CD14-positive monocyte (primary cell): ENCODE results near the gene BMP2K. TPM values are rescaled to one million over a fixed set of nuclear protein-coding genes. Genes with fewer than 3 reads are reported as not detected.
A peak's percentile ranks its signal among the peaks of the same experiment; 100 is the strongest.

Experiments used
- DNase-seq, 3 donors: peaks; one replicate each; pipeline ENCODE4 v3.0.0-alpha.2; 2011 to 2022
- H2AFZ ChIP-seq: 2 replicates; pipeline ENCODE4 v1.6.0; 2012; ENCODE audit warnings: mild to moderate bottlenecking, low read depth, low read length, inconsistent platforms; ENCODE audit not compliant: insufficient read depth, poor library complexity, severe bottlenecking
- H3K27ac ChIP-seq, 2 donors: 1 replicate in 1 of 2; 2 replicates in 1 of 2; pipeline ENCODE4 v1.5.1; 2012 to 2013; ENCODE audit warnings: low read length in 2 of 2, control low read depth in 1 of 2, inconsistent platforms in 1 of 2, low read depth in 1 of 2, mild to moderate bottlenecking in 1 of 2
- H3K27me3 ChIP-seq, 2 donors: one replicate each; pipeline versions ENCODE4 v1.6.0 to v1.6.1; 2011 to 2013; ENCODE audit warnings: low read length in 2 of 2; ENCODE audit not compliant: control insufficient read depth in 2 of 2, insufficient read depth in 2 of 2
- H3K36me3 ChIP-seq, 2 donors: replicated peaks in 1 of 2; 1 replicate in 1 of 2; 2 replicates in 1 of 2; pipeline versions ENCODE4 v1.5.1 to v1.6.1; 2012 to 2013; ENCODE audit warnings: low read length in 2 of 2, control low read depth in 1 of 2, inconsistent platforms in 1 of 2, mild to moderate bottlenecking in 1 of 2; ENCODE audit not compliant: insufficient read depth in 2 of 2, control insufficient read depth in 1 of 2
- H3K4me1 ChIP-seq, 2 donors: 1 replicate in 1 of 2; 2 replicates in 1 of 2; pipeline versions ENCODE4 v1.5.1 to v1.6.1; 2012 to 2013; ENCODE audit warnings: low read length in 2 of 2, control low read depth in 1 of 2, inconsistent platforms in 1 of 2, mild to moderate bottlenecking in 1 of 2, moderate library complexity in 1 of 2; ENCODE audit not compliant: insufficient read depth in 2 of 2, control insufficient read depth in 1 of 2
- H3K4me2 ChIP-seq: replicated peaks from 2 replicates; pipeline ENCODE3; 2012; ENCODE audit warnings: low read length, moderate library complexity, mild to moderate bottlenecking; ENCODE audit not compliant: poor library complexity, severe bottlenecking; ENCODE audit errors: extremely low read depth
- H3K4me3 ChIP-seq, 3 experiments: fragments of 200-600 bp in 1 of 3; sonication (generic) in 1 of 3; replicated peaks in 1 of 3; 1 replicate in 2 of 3; 2 replicates in 1 of 3; pipeline ENCODE4 v1.5.1; 2011 to 2013; ENCODE audit warnings: low read length in 3 of 3, mild to moderate bottlenecking in 3 of 3, control low read depth in 2 of 3, low read depth in 2 of 3, inconsistent platforms in 1 of 3, moderate library complexity in 1 of 3
- H3K79me2 ChIP-seq: 2 replicates; pipeline ENCODE4 v1.6.0; 2012; ENCODE audit warnings: mild to moderate bottlenecking, control low read depth, inconsistent platforms, low read length, moderate library complexity; ENCODE audit not compliant: insufficient read depth
- H3K9ac ChIP-seq: 2 replicates; pipeline ENCODE4 v1.6.0; 2017; ENCODE audit warnings: low read length, mild to moderate bottlenecking; ENCODE audit not compliant: insufficient read depth, poor library complexity, severe bottlenecking
- H3K9me3 ChIP-seq, 2 donors: replicated peaks in 1 of 2; 1 replicate in 1 of 2; 2 replicates in 1 of 2; pipeline versions ENCODE4 v1.5.1 to v1.6.1; 2012 to 2013; ENCODE audit warnings: low read length in 2 of 2, control low read depth in 1 of 2; ENCODE audit not compliant: control insufficient read depth in 1 of 2, insufficient read depth in 1 of 2
- H4K20me1 ChIP-seq: 2 replicates; pipeline ENCODE4 v1.6.0; 2012; ENCODE audit warnings: mild to moderate bottlenecking, low read length, control low read depth, moderate library complexity; ENCODE audit not compliant: insufficient read depth
- H3K27ac Mint-ChIP-seq, 7 donors: one replicate each; pipeline ENCODE4 v1.8.0; 2020; ENCODE audit warnings: mild to moderate bottlenecking in 7 of 7, mixed read lengths in 7 of 7, moderate library complexity in 6 of 7, inconsistent platforms in 2 of 7
- H3K27me3 Mint-ChIP-seq, 3 donors: one replicate each; pipeline ENCODE4 v1.8.0; 2021 to 2022; ENCODE audit warnings: low read depth in 3 of 3, mild to moderate bottlenecking in 3 of 3, mixed read lengths in 3 of 3, moderate library complexity in 3 of 3, inconsistent platforms in 1 of 3
- H3K36me3 Mint-ChIP-seq, 2 donors: one replicate each; pipeline ENCODE4 v1.8.0; 2020; ENCODE audit warnings: mixed read lengths in 2 of 2, inconsistent platforms in 1 of 2, mild to moderate bottlenecking in 1 of 2
- H3K4me1 Mint-ChIP-seq: one replicate; pipeline ENCODE4 v1.8.0; 2020; ENCODE audit warnings: mild to moderate bottlenecking, mixed read lengths
- H3K4me3 Mint-ChIP-seq, 2 donors: one replicate each; pipeline ENCODE4 v1.8.0; 2020; ENCODE audit warnings: mild to moderate bottlenecking in 2 of 2, mixed read lengths in 2 of 2, moderate library complexity in 1 of 2
- H3K9me3 Mint-ChIP-seq, 7 donors: one replicate each; pipeline ENCODE4 v1.8.0; 2020 to 2022; ENCODE audit warnings: mixed read lengths in 7 of 7, mild to moderate bottlenecking in 6 of 7, moderate library complexity in 6 of 7, inconsistent platforms in 2 of 7
- CTCF ChIP-seq: fragments of 200-600 bp; IDR thresholded peaks from one replicate; pipeline ENCODE4 v1.8.0; 2022; ENCODE audit warnings: antibody characterized with exemption, mild to moderate bottlenecking
- WGBS: methylation state at CpG from one replicate; pipeline ENCODE4 v1.1.5; 2013; ENCODE audit warnings: missing lambda C conversion rate; ENCODE audit not compliant: insufficient coverage; 5-methylcytosine and 5-hydroxymethylcytosine counted together
- intact Hi-C, 2 donors: fragments of 100-400 bp; cut with micrococcal nuclease; formaldehyde crosslinking; loops; one replicate each; pipeline versions ENCODE4 v1.15.0 to v1.15.1; 2023
- polyA plus RNA-seq, 3 donors: library from polyadenylated mRNA; depleted of rRNA in 1 of 3; unstranded in 2 of 3; stranded (reverse) in 1 of 3; fragments of 300-500 nt in 2 of 3; fragments of >200 nt in 1 of 3; fragmentation: Illumina TruSeq in 2 of 3; gene quantifications; 1 replicate in 2 of 3; 2 replicates in 1 of 3; pipeline ENCODE4 v1.2.3, GENCODE V29; 2012 to 2021

BMP2K gene
- polyA plus RNA-seq, 3 donors: 11.8 to 39.7 (median 21.6) TPM

DNA sequence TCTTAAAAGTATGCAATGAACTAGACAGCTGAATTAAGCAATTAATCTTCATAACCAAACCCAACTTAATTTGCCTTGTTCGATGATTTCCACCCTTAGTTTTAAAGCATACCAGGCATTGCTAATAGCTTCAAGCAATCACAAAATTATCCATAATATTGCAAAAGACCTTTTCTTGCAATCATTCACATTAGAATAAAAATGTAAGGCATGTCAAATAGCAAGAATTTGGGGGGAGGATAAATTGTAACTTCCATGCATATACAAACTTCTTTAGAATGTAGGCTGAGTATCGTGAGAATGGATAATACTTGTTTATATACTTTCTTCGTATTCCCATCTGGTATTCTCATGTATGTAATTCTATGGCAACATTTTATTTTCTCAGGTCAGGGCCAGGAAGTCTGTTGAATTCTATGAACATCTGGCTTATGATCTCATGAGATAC is 28.7 kb upstream of the BMP2K start:
- H3K36me3 ChIP-seq: no peaks in the 10 kb centered on the region
- no peaks in the 10 kb centered on the region for H3K79me2 ChIP-seq
- TF ChIP-seq CTCF: no peak
- H3K9ac ChIP-seq: no peak overlapping the region
- Mint-ChIP-seq H3K4me1 (peaks cover 29% of the 10 kb centered on the region), H3K36me3 (peaks cover 0 to 6% of the 10 kb centered on the region in 2 donors), H3K27ac (peak overlapping the region in 1 of 7 donors; percentile 13), H3K27me3 (peaks cover 0 to 4% (median 0%) of the 10 kb centered on the region in 3 donors), H3K4me3 (no peak overlapping the region), H3K9me3 (no peaks in the 10 kb centered on the region)
- H3K27ac ChIP-seq: no peak overlapping the region
- no peak for DNase-seq
- H3K9me3 ChIP-seq: no peaks in the 10 kb centered on the region
- no peak overlapping the region for H2AFZ ChIP-seq
- intact Hi-C loops: no loop called here
- no peak overlapping the region for H3K4me2 ChIP-seq
- H4K20me1 ChIP-seq: no peaks in the 10 kb centered on the region
- H3K4me1 ChIP-seq: peaks cover 22 to 25% of the 10 kb centered on the region in 2 donors
- WGBS: no CpG with 5 or more reads among the region's 3 CpGs
- H3K27me3 ChIP-seq: no peaks in the 10 kb centered on the region
- H3K4me3 ChIP-seq: no peak overlapping the region

DNA sequence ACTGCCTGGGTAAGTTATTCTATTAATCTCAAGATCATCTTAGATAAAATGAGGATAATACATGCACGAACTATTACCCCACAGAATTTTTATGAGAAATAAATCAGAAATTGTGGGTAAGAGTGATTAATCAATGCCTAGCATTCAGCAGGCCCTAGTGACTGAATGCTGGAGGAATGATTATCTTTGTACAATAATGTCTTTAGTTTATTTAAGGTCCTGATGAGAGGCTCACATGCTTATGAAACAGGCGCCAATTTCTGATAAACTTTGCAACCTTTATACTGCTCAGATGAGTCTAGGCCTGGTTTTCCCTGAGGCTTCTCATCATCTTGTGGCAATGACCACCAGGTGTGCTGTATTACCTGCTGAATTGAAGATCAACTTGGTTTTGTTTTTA is 27.8 kb upstream of the BMP2K start:
- Mint-ChIP-seq H3K9me3 (no peaks in the 10 kb centered on the region), H3K4me3 (no peak overlapping the region), H3K27me3 (peaks cover 0 to 2% (median 0%) of the 10 kb centered on the region in 3 donors), H3K36me3 (peaks cover 0 to 6% of the 10 kb centered on the region in 2 donors), H3K27ac (no peak overlapping the region), H3K4me1 (peaks cover 29% of the 10 kb centered on the region)
- WGBS: no CpG with 5 or more reads among the region's 2 CpGs
- H3K9ac ChIP-seq: no peak overlapping the region
- no peaks in the 10 kb centered on the region for H3K36me3 ChIP-seq
- H3K79me2 ChIP-seq: no peaks in the 10 kb centered on the region
- no peak for TF ChIP-seq CTCF
- H3K9me3 ChIP-seq: no peaks in the 10 kb centered on the region
- no peak overlapping the region for H2AFZ ChIP-seq
- intact Hi-C loops: no loop called here
- no peaks in the 10 kb centered on the region for H3K27me3 ChIP-seq
- H3K4me1 ChIP-seq: peaks cover 22 to 25% of the 10 kb centered on the region in 2 donors
- H4K20me1 ChIP-seq: no peaks in the 10 kb centered on the region
- no peak for DNase-seq
- H3K4me3 ChIP-seq: no peak overlapping the region
- H3K27ac ChIP-seq: no peak overlapping the region
- no peak overlapping the region for H3K4me2 ChIP-seq
